ENCODE results near the gene PTPN4. TPM values are rescaled to one million over a fixed set of nuclear protein-coding genes. Genes with fewer than 3 reads are reported as not detected.

Gene PTPN4
- total and polyA plus RNA-seq, 9 donors: 6.3 to 36.3 (median 14.1) TPM

DNA sequence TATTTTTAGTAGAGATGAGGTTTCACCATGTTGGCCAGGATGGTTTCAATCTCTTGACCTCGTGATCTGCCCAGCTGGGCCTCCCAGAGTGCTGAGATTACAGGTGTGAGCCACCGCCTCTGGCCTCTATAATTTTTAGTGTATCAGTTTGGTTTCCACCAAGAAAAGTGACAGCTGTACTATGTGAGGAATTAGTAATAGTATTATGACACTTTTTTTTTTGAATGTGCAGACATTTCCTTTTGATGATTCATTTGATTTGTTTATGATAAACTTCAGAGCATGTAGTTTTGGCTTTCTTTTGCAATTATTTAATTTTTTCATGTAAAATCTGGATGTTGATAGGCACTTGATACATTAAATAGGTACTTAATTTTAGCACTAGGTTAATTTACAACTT lies 61.5 kb downstream of the PTPN4 start:
- H3K9me3 ChIP-seq (replicated peaks; ENCODE audit: control insufficient read depth, low read depth, low read length): peaks cover 6% of the 10 kb centered on the region
- H3K4me1 ChIP-seq (ENCODE audit: control insufficient read depth, insufficient read depth, low read length): no peaks in the 10 kb centered on the region
- no peaks in the 10 kb centered on the region for H3K27me3 ChIP-seq (ENCODE audit: control insufficient read depth, insufficient read depth, low read length)
- DNase-seq: no peak
- H3K36me3 ChIP-seq (ENCODE audit: control insufficient read depth, insufficient read depth, low read length): no peaks in the 10 kb centered on the region
- WGBS (ENCODE audit: insufficient coverage): no CpG with 5 or more reads among the region's 2 CpGs
- no peak overlapping the region for H3K27ac ChIP-seq (ENCODE audit: low read length)
- no peak overlapping the region for H3K4me3 ChIP-seq (ENCODE audit: low read length)

DNA sequence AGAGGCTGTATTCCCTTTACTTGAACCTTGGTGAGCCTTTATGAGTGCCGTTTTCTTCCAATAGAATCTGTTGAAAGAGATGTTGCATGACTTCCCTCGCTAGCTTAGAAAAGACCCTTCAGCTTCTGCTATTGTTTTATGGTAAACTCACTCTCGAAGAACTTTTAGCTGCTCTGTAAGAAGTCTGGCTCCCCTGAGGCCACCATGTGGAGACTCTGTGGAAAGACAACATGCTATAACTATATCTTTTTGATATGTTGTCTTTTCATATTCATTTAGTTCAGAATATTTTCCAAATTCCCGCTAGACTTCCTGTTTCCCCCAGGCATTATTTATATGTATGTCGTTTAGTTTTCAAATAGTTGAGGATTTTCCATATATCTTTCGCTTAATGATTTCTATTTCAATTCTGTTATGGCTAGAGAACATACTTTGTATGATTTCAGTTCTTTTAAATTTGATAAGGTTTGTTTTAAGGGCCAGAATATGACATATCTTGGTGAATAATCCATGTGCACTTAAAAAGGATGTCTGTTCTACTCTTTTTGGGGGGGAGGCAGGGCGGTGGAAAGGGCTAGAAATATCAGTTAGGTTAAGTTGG lies 64.1 kb downstream of the PTPN4 start:
- no CpG with 5 or more reads among the region's 7 CpGs for WGBS (ENCODE audit: insufficient coverage)
- Histone ChIP-seq H3K27me3 (ENCODE audit: control insufficient read depth, insufficient read depth, low read length) (no peaks in the 10 kb centered on the region), H3K9me3 (replicated peaks; ENCODE audit: control insufficient read depth, low read depth, low read length) (no peaks in the 10 kb centered on the region), H3K4me1 (ENCODE audit: control insufficient read depth, insufficient read depth, low read length) (no peaks in the 10 kb centered on the region), H3K4me3 (ENCODE audit: low read length) (no peak overlapping the region), H3K27ac (ENCODE audit: low read length) (no peak overlapping the region), H3K36me3 (ENCODE audit: control insufficient read depth, insufficient read depth, low read length) (no peaks in the 10 kb centered on the region)
- DNase-seq: peak; percentile 60

DNA sequence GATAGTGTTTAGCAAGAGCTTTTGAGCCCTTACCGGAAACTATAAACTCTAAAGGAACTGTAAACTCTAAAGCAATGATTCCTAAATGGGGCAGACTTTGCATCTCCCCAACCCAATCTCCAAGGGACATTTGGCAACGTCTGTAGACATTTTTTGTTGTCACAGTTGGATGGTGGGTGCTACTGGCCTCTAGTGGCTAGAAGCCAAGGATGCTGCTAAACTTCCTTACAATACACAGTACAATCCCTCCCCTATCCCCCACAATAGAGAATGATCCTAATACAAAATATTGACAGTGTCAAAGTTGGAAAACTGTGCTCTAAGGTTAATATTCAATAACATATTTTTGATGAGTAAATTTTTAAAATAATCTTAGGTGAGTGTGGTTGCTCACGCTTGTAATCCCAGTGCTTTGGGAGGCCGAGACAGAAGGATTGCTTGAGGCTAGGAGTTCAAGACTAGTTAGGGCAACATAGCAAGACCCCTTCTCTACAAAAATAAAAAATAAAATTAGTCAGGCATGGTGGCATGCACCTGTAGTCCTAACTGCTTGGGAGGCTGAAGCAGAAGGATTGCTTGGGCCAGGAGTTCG lies 66.7 kb downstream of the PTPN4 start:
- DNase-seq: peak; percentile 31
- H3K9me3 ChIP-seq (replicated peaks; ENCODE audit: control insufficient read depth, low read depth, low read length): no peaks in the 10 kb centered on the region
- WGBS (ENCODE audit: insufficient coverage): 100% methylated on average over 1 of the region's 5 CpGs
- no peak overlapping the region for H3K4me3 ChIP-seq (ENCODE audit: low read length)
- H3K27me3 ChIP-seq (ENCODE audit: control insufficient read depth, insufficient read depth, low read length): no peaks in the 10 kb centered on the region
- H3K36me3 ChIP-seq (ENCODE audit: control insufficient read depth, insufficient read depth, low read length): peaks cover 3% of the 10 kb centered on the region
- no peak overlapping the region for H3K27ac ChIP-seq (ENCODE audit: low read length)
- H3K4me1 ChIP-seq (ENCODE audit: control insufficient read depth, insufficient read depth, low read length): no peaks in the 10 kb centered on the region

DNA sequence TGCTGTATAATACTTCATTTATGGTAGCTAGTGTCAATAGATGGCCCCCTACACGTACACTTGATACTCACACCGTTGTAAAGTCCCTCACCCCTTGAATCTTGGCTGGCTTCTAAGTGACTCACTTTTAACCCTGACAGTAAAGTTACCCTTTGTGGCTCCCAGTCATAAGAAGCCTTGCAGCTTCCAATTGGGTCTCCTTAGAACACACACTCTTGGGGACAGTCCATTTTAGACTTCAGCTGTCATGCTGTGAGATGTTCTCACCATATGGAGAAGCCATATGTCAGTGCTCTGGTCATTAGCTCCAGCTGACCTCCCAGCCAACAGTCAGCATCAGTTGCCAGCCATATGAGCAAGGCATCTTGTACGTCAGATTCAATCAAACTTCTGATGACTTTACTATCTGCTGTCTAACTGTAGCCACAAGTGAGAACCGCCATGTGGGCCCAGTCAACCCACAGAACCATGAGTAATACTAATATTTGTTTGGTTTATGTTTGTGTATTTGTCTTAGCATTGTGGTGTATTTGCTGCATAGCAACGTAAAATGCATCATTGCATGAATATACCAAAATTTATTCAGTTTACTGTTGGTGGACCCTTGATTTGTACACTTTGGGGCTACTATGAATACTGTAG lies 68.3 kb downstream of the PTPN4 start:
- Histone ChIP-seq H3K27me3 (ENCODE audit: control insufficient read depth, insufficient read depth, low read length) (no peaks in the 10 kb centered on the region), H3K27ac (ENCODE audit: low read length) (no peak overlapping the region), H3K36me3 (ENCODE audit: control insufficient read depth, insufficient read depth, low read length) (peaks cover 3% of the 10 kb centered on the region), H3K4me1 (ENCODE audit: control insufficient read depth, insufficient read depth, low read length) (no peaks in the 10 kb centered on the region), H3K4me3 (ENCODE audit: low read length) (no peak overlapping the region), H3K9me3 (replicated peaks; ENCODE audit: control insufficient read depth, low read depth, low read length) (no peaks in the 10 kb centered on the region)
- 50% methylated on average over 2 of the region's 5 CpGs for WGBS (ENCODE audit: insufficient coverage)
- peak; percentile 21 for DNase-seq

DNA sequence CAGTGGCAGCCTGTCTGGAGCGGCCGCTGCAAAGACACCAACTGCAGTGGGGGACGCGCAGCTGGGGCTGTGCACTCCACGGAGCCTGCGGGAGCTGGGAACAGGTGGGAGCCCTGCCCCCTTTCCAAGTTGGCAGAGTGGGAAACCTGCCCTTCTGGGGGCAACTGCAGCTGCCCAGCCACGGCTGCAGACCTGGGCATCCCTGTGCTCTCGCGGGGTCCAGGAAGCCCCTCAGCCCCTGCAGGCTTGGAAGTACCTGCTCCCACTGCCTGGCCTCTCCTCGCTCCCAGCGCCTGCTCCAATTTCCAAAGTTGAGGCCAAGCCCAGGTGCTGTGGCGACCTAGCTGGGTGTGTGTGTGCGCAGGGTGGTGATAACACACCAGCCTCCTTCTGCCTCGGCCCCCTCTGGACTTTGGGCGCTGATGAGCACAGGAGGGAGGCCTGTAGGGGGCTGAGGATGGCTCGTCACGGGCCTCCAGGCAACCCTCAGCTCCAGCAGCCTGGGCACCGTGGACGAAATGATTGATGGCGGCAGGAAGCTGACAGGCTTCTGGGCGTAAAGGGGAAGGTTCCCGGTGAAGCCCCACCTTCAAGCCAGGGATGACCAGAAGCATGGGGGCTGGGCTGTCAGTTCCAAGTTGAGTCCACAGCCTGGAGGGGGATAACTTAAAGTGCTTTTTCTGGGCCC lies 76.9 kb downstream of the PTPN4 start:
- H3K9me3 ChIP-seq (replicated peaks; ENCODE audit: control insufficient read depth, low read depth, low read length): no peaks in the 10 kb centered on the region

DNA sequence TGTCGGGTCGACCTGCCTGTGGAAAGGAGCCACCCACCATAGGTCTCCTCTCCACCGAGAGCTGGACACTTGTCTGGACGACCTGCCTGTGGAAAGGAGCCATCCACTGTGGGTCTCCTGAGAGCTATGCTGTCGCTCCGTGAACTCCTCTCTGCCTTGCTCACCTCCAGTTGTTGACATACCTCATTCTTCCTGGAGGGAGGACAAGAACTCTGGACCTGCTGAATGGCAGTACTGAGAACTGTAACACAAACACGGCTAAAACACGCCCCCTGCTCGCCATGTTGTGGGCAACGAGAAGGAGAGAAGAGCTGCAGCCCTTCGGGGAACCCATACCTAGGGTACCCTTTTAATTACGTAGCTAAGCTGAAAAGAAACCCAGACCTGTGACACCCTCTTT lies 77.6 kb downstream of the PTPN4 start:
- H3K36me3 ChIP-seq (ENCODE audit: control insufficient read depth, insufficient read depth, low read length): no peaks in the 10 kb centered on the region
- no peaks in the 10 kb centered on the region for H3K27me3 ChIP-seq (ENCODE audit: control insufficient read depth, insufficient read depth, low read length)
- 80% methylated on average over 12 of the region's 12 CpGs for WGBS (ENCODE audit: insufficient coverage)
- no peak overlapping the region for H3K4me3 ChIP-seq (ENCODE audit: low read length)
- no peaks in the 10 kb centered on the region for H3K4me1 ChIP-seq (ENCODE audit: control insufficient read depth, insufficient read depth, low read length)
- no peaks in the 10 kb centered on the region for H3K9me3 ChIP-seq (replicated peaks; ENCODE audit: control insufficient read depth, low read depth, low read length)
- DNase-seq: no peak
- no peak overlapping the region for H3K27ac ChIP-seq (ENCODE audit: low read length)

More for the DNA sequence above, 76.9 kb downstream of the PTPN4 start:
- H3K36me3 ChIP-seq (ENCODE audit: control insufficient read depth, insufficient read depth, low read length): no peaks in the 10 kb centered on the region
- H3K27me3 ChIP-seq (ENCODE audit: control insufficient read depth, insufficient read depth, low read length): no peaks in the 10 kb centered on the region
- WGBS (ENCODE audit: insufficient coverage): 80% methylated on average over 20 of the region's 22 CpGs
- no peak overlapping the region for H3K27ac ChIP-seq (ENCODE audit: low read length)
- H3K4me3 ChIP-seq (ENCODE audit: low read length): no peak overlapping the region
- no peaks in the 10 kb centered on the region for H3K4me1 ChIP-seq (ENCODE audit: control insufficient read depth, insufficient read depth, low read length)
- DNase-seq: no peak

DNA sequence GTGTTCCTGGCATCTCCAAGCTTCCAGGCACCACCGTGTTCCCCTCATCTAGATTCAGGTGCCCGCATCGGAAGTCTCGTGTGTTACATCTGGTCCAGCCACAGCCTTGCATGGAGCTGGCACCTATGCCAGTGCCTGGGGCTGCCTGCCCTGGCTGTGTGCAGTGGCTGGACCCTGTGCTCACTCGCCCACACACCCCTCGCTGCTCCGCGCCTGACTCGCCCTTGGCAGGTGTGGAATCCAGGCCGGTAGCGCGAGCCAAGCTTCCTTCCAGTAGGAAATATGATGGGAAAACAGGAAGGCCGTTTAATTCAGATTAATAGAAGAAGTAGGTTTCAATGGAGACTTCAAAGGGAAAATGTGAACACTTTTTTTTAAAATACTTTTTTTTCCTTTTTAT lies 78.0 kb downstream of the PTPN4 start:
- H3K9me3 ChIP-seq (replicated peaks; ENCODE audit: control insufficient read depth, low read depth, low read length): no peaks in the 10 kb centered on the region

DNA sequence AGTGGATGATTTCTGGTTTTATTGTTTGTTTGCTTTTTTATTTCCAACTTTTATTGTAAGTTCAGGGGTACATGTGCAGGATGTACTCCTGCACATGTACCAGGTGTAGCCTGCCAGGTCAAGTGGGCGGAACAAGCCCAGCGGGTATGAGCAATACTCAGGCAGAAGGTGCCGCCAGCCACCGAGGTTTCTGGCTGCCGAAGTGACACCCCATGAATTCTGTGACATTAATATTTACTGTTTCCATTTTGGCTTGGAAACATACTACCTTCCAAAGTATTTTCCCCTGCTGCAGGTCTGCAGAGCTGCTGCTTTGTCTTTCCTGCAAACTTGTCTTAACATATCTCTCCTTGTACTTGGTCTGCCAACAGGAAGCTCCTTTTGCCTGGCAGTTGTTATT lies 78.5 kb downstream of the PTPN4 start:
- Histone ChIP-seq H3K9me3 (replicated peaks; ENCODE audit: control insufficient read depth, low read depth, low read length) (no peaks in the 10 kb centered on the region), H3K4me3 (ENCODE audit: low read length) (no peak overlapping the region), H3K27me3 (ENCODE audit: control insufficient read depth, insufficient read depth, low read length) (no peaks in the 10 kb centered on the region), H3K27ac (ENCODE audit: low read length) (no peak overlapping the region), H3K4me1 (ENCODE audit: control insufficient read depth, insufficient read depth, low read length) (no peaks in the 10 kb centered on the region), H3K36me3 (ENCODE audit: control insufficient read depth, insufficient read depth, low read length) (no peaks in the 10 kb centered on the region)
- no peak for DNase-seq
- no CpG with 5 or more reads among the region's 5 CpGs for WGBS (ENCODE audit: insufficient coverage)

More for the DNA sequence above, 78.0 kb downstream of the PTPN4 start:
- no peaks in the 10 kb centered on the region for H3K36me3 ChIP-seq (ENCODE audit: control insufficient read depth, insufficient read depth, low read length)
- WGBS (ENCODE audit: insufficient coverage): 78% methylated on average over 13 of the region's 13 CpGs
- no peaks in the 10 kb centered on the region for H3K27me3 ChIP-seq (ENCODE audit: control insufficient read depth, insufficient read depth, low read length)
- H3K4me3 ChIP-seq (ENCODE audit: low read length): no peak overlapping the region
- DNase-seq: no peak
- no peaks in the 10 kb centered on the region for H3K4me1 ChIP-seq (ENCODE audit: control insufficient read depth, insufficient read depth, low read length)
- no peak overlapping the region for H3K27ac ChIP-seq (ENCODE audit: low read length)

DNA sequence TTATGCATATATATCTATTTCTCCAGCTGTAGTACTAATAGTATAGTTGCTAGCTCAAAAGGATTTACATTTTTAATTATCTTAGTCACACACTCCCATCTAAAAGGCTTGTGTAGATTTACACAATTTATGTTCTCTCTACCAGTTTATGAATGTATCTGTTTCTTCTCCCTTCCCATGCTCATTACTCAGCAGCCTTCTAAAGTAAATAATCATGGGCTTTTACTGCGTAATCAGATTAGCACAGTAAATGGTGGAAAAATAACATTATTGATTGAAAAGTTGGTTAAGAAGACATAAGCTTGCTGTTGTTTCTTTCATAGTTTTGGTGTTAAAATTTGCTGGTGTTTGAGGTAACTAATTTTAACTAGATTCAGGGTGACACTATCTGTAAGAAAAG lies 81.8 kb downstream of the PTPN4 start:
- H3K36me3 ChIP-seq (ENCODE audit: control insufficient read depth, insufficient read depth, low read length): no peaks in the 10 kb centered on the region
- WGBS (ENCODE audit: insufficient coverage): no CpG with 5 or more reads among the region's 1 CpG
- DNase-seq: no peak
- H3K9me3 ChIP-seq (replicated peaks; ENCODE audit: control insufficient read depth, low read depth, low read length): no peaks in the 10 kb centered on the region
- no peaks in the 10 kb centered on the region for H3K27me3 ChIP-seq (ENCODE audit: control insufficient read depth, insufficient read depth, low read length)
- no peak overlapping the region for H3K27ac ChIP-seq (ENCODE audit: low read length)
- H3K4me1 ChIP-seq (ENCODE audit: control insufficient read depth, insufficient read depth, low read length): no peaks in the 10 kb centered on the region
- no peak overlapping the region for H3K4me3 ChIP-seq (ENCODE audit: low read length)

DNA sequence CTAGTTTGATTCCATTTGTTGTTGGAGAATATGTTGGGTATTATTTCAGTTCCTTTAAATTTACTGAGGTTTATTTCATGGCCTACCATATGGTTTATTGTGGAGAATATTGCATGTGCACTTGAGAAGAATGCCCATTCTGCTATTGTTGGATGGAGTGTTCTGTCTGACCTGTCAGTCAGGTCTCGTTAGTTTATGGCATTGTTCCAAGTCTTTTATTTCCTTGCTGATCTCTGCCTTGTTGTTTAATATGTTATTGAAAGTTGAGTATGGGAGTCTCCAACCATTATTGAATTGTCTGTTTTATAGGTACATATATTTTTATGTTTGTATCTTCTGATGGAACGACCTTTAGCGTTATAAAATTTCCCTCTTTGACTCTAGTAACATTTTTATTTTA lies 86.3 kb downstream of the PTPN4 start:
- H3K4me3 ChIP-seq (ENCODE audit: low read length): no peak overlapping the region
- no peaks in the 10 kb centered on the region for H3K4me1 ChIP-seq (ENCODE audit: control insufficient read depth, insufficient read depth, low read length)
- no peaks in the 10 kb centered on the region for H3K36me3 ChIP-seq (ENCODE audit: control insufficient read depth, insufficient read depth, low read length)
- no CpG with 5 or more reads among the region's 3 CpGs for WGBS (ENCODE audit: insufficient coverage)
- H3K27me3 ChIP-seq (ENCODE audit: control insufficient read depth, insufficient read depth, low read length): no peaks in the 10 kb centered on the region
- H3K27ac ChIP-seq (ENCODE audit: low read length): no peak overlapping the region
- DNase-seq: no peak
- H3K9me3 ChIP-seq (replicated peaks; ENCODE audit: control insufficient read depth, low read depth, low read length): peaks cover 5% of the 10 kb centered on the region
